Nucleus accumbens (tissue), 56 donors: ENCODE results near the gene UBAC1.
"Not testable (repeated sequence)": the region's sequence is repeated elsewhere in the genome, so short reads cannot be mapped to it uniquely, and the experiment has no call there.

Experiments
- DNase-seq, 56 donors: peaks; one replicate each; lab custom pipeline; 2025; lab: John Stamatoyannopoulos, UW

Gene UBAC1

GRCh38 chr9:135961811-135962695, 880 bp upstream of the UBAC1 start:
- DNase-seq = peak in 1 of 56 donors; percentile 36

- DNase-seq = peak in 4 of 56 donors; percentile 33 to 71 (median 60)
Measured at GRCh38 chr9:135960411-135961276, 529 bp downstream of the UBAC1 start.

GRCh38 chr9:135959814-135960213, 1.4 kb downstream of the UBAC1 start:
- no peak for DNase-seq

DNA sequence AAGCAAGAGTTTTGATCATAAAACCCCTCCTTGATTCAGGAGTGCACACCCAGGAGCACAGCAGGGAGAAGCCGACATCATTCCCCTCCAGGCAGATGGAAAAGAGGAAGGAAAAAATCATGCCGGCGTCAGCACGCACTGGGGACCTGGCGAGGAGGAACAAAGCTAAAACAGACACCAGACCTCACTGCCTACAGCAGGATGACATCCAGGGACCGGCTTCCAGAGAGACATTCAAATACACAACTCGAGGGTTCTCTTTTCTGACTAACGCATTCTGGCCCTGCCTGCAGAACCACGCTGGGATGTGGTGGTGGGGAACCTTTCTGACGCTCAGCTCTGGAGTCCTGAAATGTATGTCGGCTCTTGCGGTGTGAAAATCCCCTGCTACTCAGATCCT, 2.7 kb downstream of the UBAC1 start:
- DNase-seq = peak in 4 of 56 donors; percentile 6 to 29 (median 14)

DNA sequence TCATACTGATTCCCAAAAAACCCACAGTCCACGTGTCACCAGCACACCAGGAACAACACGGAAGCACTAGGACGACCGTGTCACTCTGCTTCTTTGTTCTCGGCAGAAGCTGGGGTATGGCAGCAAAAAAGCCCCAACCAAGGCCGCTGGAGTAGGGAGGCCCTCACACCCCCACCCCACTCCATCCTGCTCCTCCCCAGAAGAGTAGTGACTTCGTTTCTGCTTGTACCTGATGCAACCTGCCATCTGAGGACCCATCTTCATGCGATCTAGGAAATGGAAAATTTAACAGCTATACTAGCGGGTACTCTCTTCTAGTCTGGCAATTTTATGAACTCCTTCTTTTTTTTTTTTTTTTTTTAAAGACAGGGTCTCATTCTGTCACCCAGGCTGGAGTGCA, 3.7 kb downstream of the UBAC1 start:
- no peak for DNase-seq

- DNase-seq = no peak
Measured at GRCh38 chr9:135956802-135957174, 4.4 kb downstream of the UBAC1 start.

DNA sequence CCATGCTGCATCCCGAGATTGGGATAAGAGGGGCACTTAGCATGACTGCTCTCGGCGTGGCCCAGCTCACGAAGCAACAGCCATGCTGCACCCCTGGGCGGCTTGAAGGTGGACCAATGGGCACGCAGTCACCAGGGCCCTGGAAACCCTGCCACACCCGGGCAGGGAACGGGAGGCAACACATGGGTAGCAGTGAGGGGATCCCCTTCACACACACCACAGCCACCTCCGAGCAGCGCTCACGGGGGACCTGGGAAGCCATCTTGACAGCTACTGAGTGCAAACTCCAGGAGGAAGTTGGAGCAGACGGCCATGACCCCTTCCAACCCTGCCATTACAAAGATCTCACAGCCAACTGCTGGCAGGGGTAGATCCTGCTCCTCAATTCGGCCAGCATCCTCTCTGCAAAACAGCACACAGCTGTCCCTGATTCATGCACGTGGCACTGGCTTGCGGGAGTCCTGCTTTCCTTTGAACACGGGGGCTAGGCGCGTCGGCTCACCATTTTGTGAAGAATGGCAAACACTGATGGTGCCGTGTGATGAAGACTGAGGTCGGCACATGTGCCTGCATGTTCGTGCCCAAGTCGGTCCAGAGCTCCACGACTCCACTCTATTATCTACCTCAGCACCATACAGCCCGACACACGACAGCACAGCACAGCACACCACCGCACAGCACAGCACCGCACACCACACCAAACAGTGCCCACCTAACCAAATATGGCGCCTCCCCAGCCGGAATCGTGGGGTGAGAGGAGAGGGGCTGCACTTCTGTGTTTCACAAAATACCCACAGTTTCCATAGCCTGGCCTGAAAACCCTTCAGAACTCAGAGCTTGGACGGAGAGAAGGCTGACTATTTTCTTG, 5.0 kb downstream of the UBAC1 start:
- DNase-seq = no peak

DNA sequence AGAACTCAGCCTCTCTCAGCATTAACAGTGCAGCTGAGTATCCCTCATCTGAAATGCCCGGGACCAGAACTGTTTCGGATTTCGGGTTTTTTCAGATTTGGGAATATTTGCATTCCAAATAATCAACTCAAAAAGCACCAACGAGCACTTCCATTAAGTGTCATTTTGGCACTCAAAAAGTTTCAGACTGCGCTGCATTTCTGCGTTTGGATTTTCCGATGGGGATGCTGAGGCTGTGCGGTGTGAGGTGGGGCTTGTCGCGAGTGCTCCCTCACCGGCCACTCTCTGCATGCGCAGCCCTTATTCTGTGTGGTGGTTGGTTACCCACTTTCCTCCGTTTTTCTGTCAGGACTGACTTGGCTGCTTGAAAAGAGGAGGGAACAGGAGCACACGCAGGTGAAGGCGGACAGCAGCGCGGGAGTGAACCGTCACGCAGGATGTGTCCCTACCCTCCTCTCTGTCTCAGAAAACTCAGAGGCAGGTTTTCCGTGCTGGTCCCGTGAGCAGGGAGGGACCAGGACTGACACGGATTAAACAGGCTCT, 8.4 kb downstream of the UBAC1 start:
- no peak for DNase-seq

DNA sequence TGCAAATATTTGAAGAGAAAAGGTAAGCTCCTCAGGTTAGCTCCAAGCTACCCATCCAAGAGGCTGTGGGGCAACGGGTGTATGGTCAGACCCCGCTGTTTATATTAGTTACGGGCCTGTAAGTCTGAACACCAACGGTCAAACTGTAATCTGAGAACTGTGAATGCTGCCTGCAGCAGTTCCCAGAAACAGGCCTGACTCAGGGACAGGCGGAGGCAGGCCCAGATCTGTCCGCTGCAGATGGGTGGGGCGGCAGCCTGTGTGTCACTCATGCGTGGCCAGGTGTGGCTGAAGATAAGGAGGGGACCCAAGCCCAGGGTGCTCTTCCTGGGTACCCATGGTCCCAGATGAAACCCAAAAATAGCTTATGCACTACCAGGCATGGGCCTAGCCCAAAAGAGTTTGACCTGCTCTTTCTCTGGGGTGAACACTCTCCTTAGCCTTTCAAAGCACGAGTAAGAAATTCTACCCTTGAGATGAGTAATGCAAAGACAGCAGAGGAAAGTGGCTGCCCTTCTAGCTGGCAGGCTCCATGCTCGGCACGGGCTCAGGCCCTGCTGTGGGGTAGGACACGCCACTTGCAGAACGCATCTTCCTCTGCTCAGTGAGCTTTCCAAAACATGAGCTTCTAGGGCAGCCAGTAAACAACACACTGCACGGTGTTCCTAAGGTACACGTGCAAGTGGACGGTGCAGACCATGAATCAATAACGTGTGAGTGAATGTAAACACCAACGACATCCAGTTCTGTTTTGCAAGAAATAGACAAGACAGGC, 9.1 kb downstream of the UBAC1 start:
- DNase-seq = no peak

DNA sequence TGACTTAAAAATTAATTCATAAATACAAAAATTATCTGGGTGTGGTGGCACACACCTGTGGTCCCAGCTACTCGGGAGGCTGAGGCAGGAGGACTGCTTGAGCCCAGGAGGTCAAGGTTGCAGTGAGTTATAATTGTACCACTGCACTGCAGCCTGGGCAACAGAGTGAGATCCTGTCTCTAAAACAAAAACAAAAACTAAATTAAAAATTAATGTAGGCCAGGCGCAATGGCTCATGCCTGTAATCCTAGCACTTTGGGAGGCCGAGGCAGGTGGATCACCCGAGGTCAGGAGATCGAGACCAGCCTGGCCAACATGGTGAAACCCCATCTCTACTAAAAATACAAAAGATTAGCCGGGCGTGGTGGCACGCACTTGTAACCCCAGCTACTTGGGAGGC, 9.9 kb downstream of the UBAC1 start:
- DNase-seq = not testable (repeated sequence)

- DNase-seq = not testable (repeated sequence)
Measured at GRCh38 chr9:135950841-135951240, 10.3 kb downstream of the UBAC1 start.

- DNase-seq = no peak
Measured at GRCh38 chr9:135950135-135950682, 11.0 kb downstream of the UBAC1 start.

- no peak for DNase-seq
Measured at GRCh38 chr9:135949501-135950134, 11.6 kb downstream of the UBAC1 start.

- no peak for DNase-seq
Measured at GRCh38 chr9:135948968-135949367, 12.2 kb downstream of the UBAC1 start.

- no peak for DNase-seq
Measured at GRCh38 chr9:135948446-135948845, 12.7 kb downstream of the UBAC1 start.

GRCh38 chr9:135947582-135947981, 13.6 kb downstream of the UBAC1 start:
- DNase-seq = no peak

- DNase-seq = not testable (repeated sequence)
Measured at GRCh38 chr9:135947105-135947504, 14.1 kb downstream of the UBAC1 start.

DNA sequence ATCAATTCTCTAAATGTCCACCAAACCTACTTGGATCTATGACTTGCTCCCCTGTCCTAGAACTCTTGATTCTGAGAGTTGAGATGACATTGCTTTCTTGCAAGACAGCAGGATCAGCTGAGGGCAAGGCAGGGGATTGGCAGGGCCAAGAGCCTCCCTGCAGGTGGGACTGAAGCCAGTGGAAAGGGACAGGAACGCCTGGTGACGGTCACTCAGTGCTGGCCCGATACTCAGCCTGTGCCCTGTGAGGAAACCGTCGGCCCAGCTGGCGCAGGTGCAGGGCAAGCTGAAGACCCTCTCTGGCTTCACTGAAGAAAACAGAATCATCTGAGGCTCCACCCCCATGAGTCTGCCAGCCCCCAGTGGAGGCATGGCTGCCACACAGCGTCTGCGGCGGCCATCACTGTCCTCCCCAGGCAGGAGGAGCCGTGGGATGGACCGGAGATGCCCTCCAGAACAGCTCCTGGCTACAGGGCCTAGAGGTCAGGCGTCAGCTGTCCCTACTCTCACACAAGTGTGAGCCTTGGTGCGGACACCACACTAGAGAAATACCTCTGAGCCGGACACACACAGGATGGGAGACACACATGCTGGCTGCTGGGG, 14.7 kb downstream of the UBAC1 start:
- no peak for DNase-seq
